ENCODE results near the gene CANT1.

DNA sequence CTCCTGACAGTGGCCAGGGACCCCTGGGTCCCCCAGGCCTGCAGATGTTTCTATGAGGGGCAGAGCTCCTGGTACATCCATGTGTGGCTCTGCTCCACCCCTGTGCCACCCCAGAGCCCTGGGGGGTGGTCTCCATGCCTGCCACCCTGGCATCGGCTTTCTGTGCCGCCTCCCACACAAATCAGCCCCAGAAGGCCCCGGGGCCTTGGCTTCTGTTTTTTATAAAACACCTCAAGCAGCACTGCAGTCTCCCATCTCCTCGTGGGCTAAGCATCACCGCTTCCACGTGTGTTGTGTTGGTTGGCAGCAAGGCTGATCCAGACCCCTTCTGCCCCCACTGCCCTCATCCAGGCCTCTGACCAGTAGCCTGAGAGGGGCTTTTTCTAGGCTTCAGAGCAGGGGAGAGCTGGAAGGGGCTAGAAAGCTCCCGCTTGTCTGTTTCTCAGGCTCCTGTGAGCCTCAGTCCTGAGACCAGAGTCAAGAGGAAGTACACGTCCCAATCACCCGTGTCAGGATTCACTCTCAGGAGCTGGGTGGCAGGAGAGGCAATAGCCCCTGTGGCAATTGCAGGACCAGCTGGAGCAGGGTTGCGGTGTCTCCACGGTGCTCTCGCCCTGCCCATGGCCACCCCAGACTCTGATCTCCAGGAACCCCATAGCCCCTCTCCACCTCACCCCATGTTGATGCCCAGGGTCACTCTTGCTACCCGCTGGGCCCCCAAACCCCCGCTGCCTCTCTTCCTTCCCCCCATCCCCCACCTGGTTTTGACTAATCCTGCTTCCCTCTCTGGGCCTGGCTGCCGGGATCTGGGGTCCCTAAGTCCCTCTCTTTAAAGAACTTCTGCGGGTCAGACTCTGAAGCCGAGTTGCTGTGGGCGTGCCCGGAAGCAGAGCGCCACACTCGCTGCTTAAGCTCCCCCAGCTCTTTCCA lies 39.5 kb upstream of the CANT1 start:
- TF ChIP-seq, protein P1, sequence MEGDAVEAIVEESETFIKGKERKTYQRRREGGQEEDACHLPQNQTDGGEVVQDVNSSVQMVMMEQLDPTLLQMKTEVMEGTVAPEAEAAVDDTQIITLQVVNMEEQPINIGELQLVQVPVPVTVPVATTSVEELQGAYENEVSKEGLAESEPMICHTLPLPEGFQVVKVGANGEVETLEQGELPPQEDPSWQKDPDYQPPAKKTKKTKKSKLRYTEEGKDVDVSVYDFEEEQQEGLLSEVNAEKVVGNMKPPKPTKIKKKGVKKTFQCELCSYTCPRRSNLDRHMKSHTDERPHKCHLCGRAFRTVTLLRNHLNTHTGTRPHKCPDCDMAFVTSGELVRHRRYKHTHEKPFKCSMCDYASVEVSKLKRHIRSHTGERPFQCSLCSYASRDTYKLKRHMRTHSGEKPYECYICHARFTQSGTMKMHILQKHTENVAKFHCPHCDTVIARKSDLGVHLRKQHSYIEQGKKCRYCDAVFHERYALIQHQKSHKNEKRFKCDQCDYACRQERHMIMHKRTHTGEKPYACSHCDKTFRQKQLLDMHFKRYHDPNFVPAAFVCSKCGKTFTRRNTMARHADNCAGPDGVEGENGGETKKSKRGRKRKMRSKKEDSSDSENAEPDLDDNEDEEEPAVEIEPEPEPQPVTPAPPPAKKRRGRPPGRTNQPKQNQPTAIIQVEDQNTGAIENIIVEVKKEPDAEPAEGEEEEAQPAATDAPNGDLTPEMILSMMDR (IDR thresholded peaks at IDR 0.05), result no peak
- no peak for TF ChIP-seq POLR2A (IDR thresholded peaks at IDR 0.05)
